ENCODE measurements around the gene ZNF880. TPM values are rescaled to one million over a fixed set of nuclear protein-coding genes. Genes with fewer than 3 reads are reported as not detected.

Gene ZNF880
- polyA plus RNA-seq, 1 donor: 17.5 TPM

Other genes starting within 250 kb of the ZNF880 start
- gene ZNF616, start 230.0 kb upstream of the ZNF880 start, polyA plus RNA-seq: 9.6 TPM
- gene ZNF836, start 198.3 kb upstream of the ZNF880 start, polyA plus RNA-seq: 11.6 TPM
- gene PPP2R1A, start 179.9 kb upstream of the ZNF880 start, polyA plus RNA-seq: 223 TPM
- 12.3 TPM for gene ZNF766, start 100.3 kb upstream of the ZNF880 start, polyA plus RNA-seq
- gene ZNF480, start 72.8 kb upstream of the ZNF880 start, polyA plus RNA-seq: 11.6 TPM
- 6.4 TPM for gene ZNF610, start 33.7 kb upstream of the ZNF880 start, polyA plus RNA-seq
- gene ZNF528, start 27.9 kb downstream of the ZNF880 start, polyA plus RNA-seq: 36.5 TPM
- gene ZNF534, start 59.2 kb downstream of the ZNF880 start, polyA plus RNA-seq: 0.40 TPM
- 2.6 TPM for gene ZNF578, start 83.6 kb downstream of the ZNF880 start, polyA plus RNA-seq
- gene ZNF808, start 157.7 kb downstream of the ZNF880 start, polyA plus RNA-seq: 14.8 TPM
- gene ZNF701, start 200.4 kb downstream of the ZNF880 start, polyA plus RNA-seq: 16.7 TPM